SK-N-MC (cell line): Measurements from ENCODE around the gene OR51B2.

Source experiments
- DNase-seq: peaks from one replicate; pipeline ENCODE4 v3.0.0-alpha.2; 2011; ENCODE audit warnings: low read depth, low spot score
- H3K27ac ChIP-seq: fragments of 200-600 bp; sonication (generic); 2 replicates; pipeline ENCODE4 v1.5.1; 2016; ENCODE audit warnings: mixed run types
- H3K36me3 ChIP-seq: fragments of 200-600 bp; sonication (generic); 2 replicates; pipeline ENCODE4 v1.6.1; 2017; ENCODE audit warnings: antibody characterized with exemption, low read length, mixed read lengths; ENCODE audit not compliant: insufficient read depth
- H3K4me3 ChIP-seq: fragments of 200-600 bp; sonication (generic); 2 replicates; pipeline ENCODE4 v1.5.1; 2016
- H3K9ac ChIP-seq: fragments of 200-600 bp; sonication (generic); 2 replicates; pipeline ENCODE4 v1.8.0; 2017; ENCODE audit warnings: mixed run types, mixed read lengths; ENCODE audit not compliant: insufficient read length
- H3K9me3 ChIP-seq: fragments of 200-600 bp; sonication (generic); 2 replicates; pipeline ENCODE4 v1.6.1; 2017; ENCODE audit warnings: low read depth, mild to moderate bottlenecking, antibody characterized with exemption, low read length, moderate library complexity, mixed read lengths
- EZH2 ChIP-seq: fragments of 200-600 bp; sonication (generic); IDR thresholded peaks from one replicate; pipeline ENCODE4 v1.6.1; 2017; ENCODE audit warnings: antibody characterized with exemption
- FOXP2 ChIP-seq: optimal IDR thresholded peaks from 2 replicates; pipeline ENCODE3; 2011; ENCODE audit warnings: mild to moderate bottlenecking, moderate library complexity; ENCODE audit not compliant: insufficient read depth; ENCODE audit errors: extremely low read length, control extremely low read depth
- POLR2AphosphoS5 ChIP-seq: IDR thresholded peaks from 2 replicates; pipeline ENCODE4 v1.6.1; 2012; ENCODE audit warnings: mild to moderate bottlenecking, low read depth, low read length, borderline replicate concordance

Gene OR51B2

GRCh38 chr11:5280582-5281102 is 43.5 kb downstream of the OR51B2 start:
- Histone ChIP-seq H3K9me3 (no peaks in the 10 kb centered on the region), H3K9ac (no peak overlapping the region), H3K4me3 (no peak overlapping the region), H3K36me3 (no peaks in the 10 kb centered on the region), H3K27ac (no peak overlapping the region)
- DNase-seq = no peak
- no peak for TF ChIP-seq FOXP2
- no peak for TF ChIP-seq POLR2AphosphoS5
- TF ChIP-seq EZH2 = no peak

GRCh38 chr11:5279471-5280090 is 44.5 kb downstream of the OR51B2 start:
- no peak for DNase-seq
- H3K27ac ChIP-seq = no peak overlapping the region
- H3K9ac ChIP-seq = no peak overlapping the region
- H3K36me3 ChIP-seq = no peaks in the 10 kb centered on the region
- H3K4me3 ChIP-seq = no peak overlapping the region
- no peaks in the 10 kb centered on the region for H3K9me3 ChIP-seq
- no peak for TF ChIP-seq EZH2
- TF ChIP-seq POLR2AphosphoS5 = no peak
- no peak for TF ChIP-seq FOXP2

GRCh38 chr11:5277807-5278382 is 46.2 kb downstream of the OR51B2 start:
- H3K36me3 ChIP-seq = no peaks in the 10 kb centered on the region
- no peaks in the 10 kb centered on the region for H3K9me3 ChIP-seq
- H3K27ac ChIP-seq = no peak overlapping the region
- TF ChIP-seq FOXP2 = no peak
- TF ChIP-seq POLR2AphosphoS5 = no peak
- TF ChIP-seq EZH2 = no peak
- no peak overlapping the region for H3K4me3 ChIP-seq
- no peak overlapping the region for H3K9ac ChIP-seq
- DNase-seq = no peak

GRCh38 chr11:5276697-5277096 is 47.4 kb downstream of the OR51B2 start:
- Histone ChIP-seq H3K4me3 (no peak overlapping the region), H3K9ac (no peak overlapping the region), H3K9me3 (no peaks in the 10 kb centered on the region), H3K36me3 (no peaks in the 10 kb centered on the region), H3K27ac (no peak overlapping the region)
- TF ChIP-seq EZH2 (no peak), POLR2AphosphoS5 (no peak), FOXP2 (no peak)
- no peak for DNase-seq

- H3K36me3 ChIP-seq = no peaks in the 10 kb centered on the region
- H3K27ac ChIP-seq = no peak overlapping the region
- H3K4me3 ChIP-seq = no peak overlapping the region
- TF ChIP-seq POLR2AphosphoS5 = no peak
- no peak for TF ChIP-seq EZH2
- no peak for TF ChIP-seq FOXP2
- H3K9me3 ChIP-seq = no peaks in the 10 kb centered on the region
- no peak for DNase-seq
- H3K9ac ChIP-seq = no peak overlapping the region
These were observed 48.6 kb downstream of the OR51B2 start for GRCh38 chr11:5275369-5276110.

GRCh38 chr11:5274395-5274794 is 49.7 kb downstream of the OR51B2 start:
- H3K9me3 ChIP-seq = no peaks in the 10 kb centered on the region
- H3K36me3 ChIP-seq = no peaks in the 10 kb centered on the region
- no peak for DNase-seq
- TF ChIP-seq FOXP2 = no peak
- no peak for TF ChIP-seq POLR2AphosphoS5
- TF ChIP-seq EZH2 = no peak
- no peak overlapping the region for H3K9ac ChIP-seq
- no peak overlapping the region for H3K27ac ChIP-seq
- no peak overlapping the region for H3K4me3 ChIP-seq
